ENCODE data around the gene OR2T35. TPM values are rescaled to one million over a fixed set of nuclear protein-coding genes. Genes with fewer than 3 reads are reported as not detected.

Gene OR2T35
- total and polyA plus RNA-seq, 2 donors (not counting 1 experiment from before 2014, with no cell fraction given), result 0.10 to 0.30 TPM

DNA sequence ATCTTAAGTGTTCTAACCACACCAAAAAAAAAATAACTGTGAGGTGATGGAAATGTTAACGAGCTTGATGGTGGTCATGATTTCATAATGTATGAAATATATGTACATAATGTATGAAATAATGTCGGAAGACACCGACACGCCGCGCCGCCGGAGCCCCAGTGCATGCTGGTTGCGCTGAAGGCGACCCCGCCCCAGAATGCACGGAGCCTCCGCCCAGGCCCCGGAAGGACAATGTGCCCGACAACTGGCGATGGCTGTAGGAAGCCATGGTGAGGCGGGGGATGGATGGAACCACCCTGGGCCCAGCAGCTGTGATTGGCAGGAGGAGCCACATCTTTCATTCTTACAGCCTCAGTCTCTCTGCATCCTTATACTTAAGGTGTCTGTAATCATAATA lies 55.0 kb downstream of the OR2T35 start:
- peaks cover 0 to 3% (median 0%) of the 10 kb centered on the region in 3 donors for H3K9me3 ChIP-seq (ENCODE audit: control extremely low read depth in 1 of 3, control insufficient read depth in 2 of 3, insufficient read depth in 1 of 3, low read length in 2 of 3)
- H3K9ac ChIP-seq (ENCODE audit: low read length), result no peak overlapping the region
- no peak overlapping the region for H3K4me3 ChIP-seq (ENCODE audit: control extremely low read depth in 1 of 5, extremely low read depth in 1 of 5, insufficient read depth in 1 of 5, low read depth in 2 of 5, low read length in 4 of 5)
- no peak overlapping the region for H2AFZ ChIP-seq (ENCODE audit: insufficient read depth, low read depth, low read length, poor library complexity, severe bottlenecking)
- DNase-seq (no peak), ATAC-seq (ENCODE audit: low read depth) (no peak)
- POLR2A ChIA-PET, result no interaction called here
- no peaks in the 10 kb centered on the region for H3K79me2 ChIP-seq (ENCODE audit: control insufficient read depth, insufficient read depth, low read length)
- Mint-ChIP-seq H3K4me3 (no peak overlapping the region), H3K4me1 (peaks cover 3% of the 10 kb centered on the region), H3K27ac (no peak overlapping the region), H3K9me3 (ENCODE audit: insufficient read depth) (no peaks in the 10 kb centered on the region), H3K27me3 (peaks cover 2% of the 10 kb centered on the region)
- intact Hi-C loops (cut with micrococcal nuclease), result no loop called here
- no peaks in the 10 kb centered on the region for H3K4me1 ChIP-seq (ENCODE audit: control insufficient read depth in 2 of 2, insufficient read depth in 2 of 2, low read length in 2 of 2)
- H3K36me3 ChIP-seq (replicated peaks in 1 of 2; ENCODE audit: control extremely low read depth in 1 of 2, control insufficient read depth in 1 of 2, extremely low read depth in 1 of 2, insufficient read depth in 2 of 2, low read length in 1 of 2), result no peaks in the 10 kb centered on the region
- WGBS (ENCODE audit: insufficient coverage), result over 99% methylated on average over 14 of the region's 17 CpGs
- TF ChIP-seq, protein P1, sequence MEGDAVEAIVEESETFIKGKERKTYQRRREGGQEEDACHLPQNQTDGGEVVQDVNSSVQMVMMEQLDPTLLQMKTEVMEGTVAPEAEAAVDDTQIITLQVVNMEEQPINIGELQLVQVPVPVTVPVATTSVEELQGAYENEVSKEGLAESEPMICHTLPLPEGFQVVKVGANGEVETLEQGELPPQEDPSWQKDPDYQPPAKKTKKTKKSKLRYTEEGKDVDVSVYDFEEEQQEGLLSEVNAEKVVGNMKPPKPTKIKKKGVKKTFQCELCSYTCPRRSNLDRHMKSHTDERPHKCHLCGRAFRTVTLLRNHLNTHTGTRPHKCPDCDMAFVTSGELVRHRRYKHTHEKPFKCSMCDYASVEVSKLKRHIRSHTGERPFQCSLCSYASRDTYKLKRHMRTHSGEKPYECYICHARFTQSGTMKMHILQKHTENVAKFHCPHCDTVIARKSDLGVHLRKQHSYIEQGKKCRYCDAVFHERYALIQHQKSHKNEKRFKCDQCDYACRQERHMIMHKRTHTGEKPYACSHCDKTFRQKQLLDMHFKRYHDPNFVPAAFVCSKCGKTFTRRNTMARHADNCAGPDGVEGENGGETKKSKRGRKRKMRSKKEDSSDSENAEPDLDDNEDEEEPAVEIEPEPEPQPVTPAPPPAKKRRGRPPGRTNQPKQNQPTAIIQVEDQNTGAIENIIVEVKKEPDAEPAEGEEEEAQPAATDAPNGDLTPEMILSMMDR (IDR thresholded peaks at IDR 0.05), result no peak
- TF ChIP-seq EZH2 (IDR thresholded peaks at IDR 0.05; ENCODE audit: borderline replicate concordance, insufficient read depth, low read depth, low read length, poor library complexity, severe bottlenecking), result no peak
- H4K20me1 ChIP-seq (ENCODE audit: control insufficient read depth, insufficient read depth, low read length, poor library complexity, severe bottlenecking), result no peaks in the 10 kb centered on the region
- no peak overlapping the region for H3K4me2 ChIP-seq (replicated peaks; ENCODE audit: low read depth, low read length, poor library complexity, severe bottlenecking)
- no peak overlapping the region for H3K27ac ChIP-seq (ENCODE audit: low read length in 2 of 2)
- CTCF ChIA-PET, result no interaction called here
- no peaks in the 10 kb centered on the region for H3K27me3 ChIP-seq (replicated peaks in 1 of 4; ENCODE audit: control extremely low read depth in 1 of 4, control insufficient read depth in 3 of 4, insufficient read depth in 4 of 4, low read length in 3 of 4)

DNA sequence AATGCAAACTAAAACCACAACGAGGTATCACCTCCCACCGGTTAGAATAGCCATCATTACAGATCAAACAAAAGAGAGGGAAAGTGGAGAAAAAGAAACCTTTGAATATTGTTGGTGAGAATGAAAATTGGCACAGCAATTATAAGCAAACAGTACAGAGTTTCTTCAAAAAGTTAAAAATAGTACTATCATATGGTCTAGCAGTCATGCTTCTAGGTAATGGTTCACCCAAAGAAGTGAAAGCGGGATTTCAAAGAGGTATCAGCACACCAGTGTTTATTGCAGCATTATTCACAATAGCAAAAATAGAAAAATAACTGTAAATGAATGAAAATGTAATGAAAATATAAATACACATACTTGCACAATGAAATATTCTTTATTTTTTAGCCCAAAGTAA lies 55.7 kb downstream of the OR2T35 start:
- Mint-ChIP-seq H3K4me3 (no peak overlapping the region), H3K27ac (no peak overlapping the region), H3K27me3 (peaks cover 2% of the 10 kb centered on the region), H3K4me1 (peaks cover 3% of the 10 kb centered on the region), H3K9me3 (ENCODE audit: insufficient read depth) (no peaks in the 10 kb centered on the region)
- no peak overlapping the region for H3K4me3 ChIP-seq (ENCODE audit: control extremely low read depth in 1 of 5, extremely low read depth in 1 of 5, insufficient read depth in 1 of 5, low read depth in 2 of 5, low read length in 4 of 5)
- intact Hi-C loops (cut with micrococcal nuclease), result no loop called here
- ATAC-seq (ENCODE audit: low read depth) (no peak), DNase-seq (no peak)
- no peak overlapping the region for H3K9ac ChIP-seq (ENCODE audit: low read length)
- TF ChIP-seq, protein P1 (IDR thresholded peaks at IDR 0.05), result no peak
- no peak for TF ChIP-seq EZH2 (IDR thresholded peaks at IDR 0.05; ENCODE audit: borderline replicate concordance, insufficient read depth, low read depth, low read length, poor library complexity, severe bottlenecking)
- no peaks in the 10 kb centered on the region for H3K36me3 ChIP-seq (replicated peaks in 1 of 2; ENCODE audit: control extremely low read depth in 1 of 2, control insufficient read depth in 1 of 2, extremely low read depth in 1 of 2, insufficient read depth in 2 of 2, low read length in 1 of 2)
- H3K9me3 ChIP-seq (ENCODE audit: control extremely low read depth in 1 of 3, control insufficient read depth in 2 of 3, insufficient read depth in 1 of 3, low read length in 2 of 3), result peaks cover 0 to 3% (median 0%) of the 10 kb centered on the region in 3 donors
- H3K79me2 ChIP-seq (ENCODE audit: control insufficient read depth, insufficient read depth, low read length), result no peaks in the 10 kb centered on the region
- ChIA-PET CTCF (no interaction called here), POLR2A (no interaction called here)
- no peak overlapping the region for H2AFZ ChIP-seq (ENCODE audit: insufficient read depth, low read depth, low read length, poor library complexity, severe bottlenecking)
- no peaks in the 10 kb centered on the region for H4K20me1 ChIP-seq (ENCODE audit: control insufficient read depth, insufficient read depth, low read length, poor library complexity, severe bottlenecking)
- no CpG with 5 or more reads among the region's 3 CpGs for WGBS (ENCODE audit: insufficient coverage)
- no peaks in the 10 kb centered on the region for H3K27me3 ChIP-seq (replicated peaks in 1 of 4; ENCODE audit: control extremely low read depth in 1 of 4, control insufficient read depth in 3 of 4, insufficient read depth in 4 of 4, low read length in 3 of 4)
- no peaks in the 10 kb centered on the region for H3K4me1 ChIP-seq (ENCODE audit: control insufficient read depth in 2 of 2, insufficient read depth in 2 of 2, low read length in 2 of 2)
- no peak overlapping the region for H3K27ac ChIP-seq (ENCODE audit: low read length in 2 of 2)
- H3K4me2 ChIP-seq (replicated peaks; ENCODE audit: low read depth, low read length, poor library complexity, severe bottlenecking), result no peak overlapping the region

Small RNA genes within 50 kb of the gene (small RNA-seq; reads per million reads assigned to genes)
- not detected for gene RF00019 (ENCODE audit: insufficient read length, low read depth, low replicate concordance)

Other genes starting within 250 kb of the OR2T35 start
- not detected in 2 replicates for gene OR2T1, start 242.2 kb downstream of the OR2T35 start, total RNA-seq
- gene OR2T1, start 242.2 kb downstream of the OR2T35 start, polyA plus RNA-seq, result not detected in 2 replicates
- gene OR2T2, start 199.6 kb downstream of the OR2T35 start, total RNA-seq, result 3.9 and 4.4 TPM in 2 replicates
- 0.19 and 0.48 TPM in 2 replicates for gene OR2T2, start 199.6 kb downstream of the OR2T35 start, polyA plus RNA-seq
- 1.4 and 1.8 TPM in 2 replicates for gene OR2T3, start 171.9 kb downstream of the OR2T35 start, total RNA-seq
- 0.89 and 1.2 TPM in 2 replicates for gene OR2T3, start 171.9 kb downstream of the OR2T35 start, polyA plus RNA-seq
- gene OR2T5, start 156.7 kb downstream of the OR2T35 start, total RNA-seq, result 0.44 TPM in 1 of 2 replicates, not detected in the other
- 0.16 TPM in 1 of 2 replicates, not detected in the other for gene OR2T5, start 156.7 kb downstream of the OR2T35 start, polyA plus RNA-seq
- 1.7 and 1.8 TPM in 2 replicates for gene OR2G6, start 137.2 kb downstream of the OR2T35 start, total RNA-seq
- 0.03 and 0.24 TPM in 2 replicates for gene OR2G6, start 137.2 kb downstream of the OR2T35 start, polyA plus RNA-seq
- 1.9 and 3.1 TPM in 2 replicates for gene OR2T29, start 82.5 kb downstream of the OR2T35 start, total RNA-seq
- 0.40 TPM in 1 of 2 replicates, not detected in the other for gene OR2T29, start 82.5 kb downstream of the OR2T35 start, polyA plus RNA-seq
- gene OR2T34, start 70.5 kb downstream of the OR2T35 start, total RNA-seq, result 1.7 and 1.9 TPM in 2 replicates
- 0.28 and 0.89 TPM in 2 replicates for gene OR2T34, start 70.5 kb downstream of the OR2T35 start, polyA plus RNA-seq
- 2.5 and 3.8 TPM in 2 replicates for gene OR2T10, start 47.6 kb downstream of the OR2T35 start, total RNA-seq
- gene OR2T10, start 47.6 kb downstream of the OR2T35 start, polyA plus RNA-seq, result 0.27 and 0.74 TPM in 2 replicates
- 3.6 and 4.9 TPM in 2 replicates for gene OR2T11, start 10.2 kb downstream of the OR2T35 start, total RNA-seq
- gene OR2T11, start 10.2 kb downstream of the OR2T35 start, polyA plus RNA-seq, result 0.07 and 0.12 TPM in 2 replicates
- not detected in 2 replicates for gene OR2T27, start 10.2 kb upstream of the OR2T35 start, total RNA-seq
- gene OR2T27, start 10.2 kb upstream of the OR2T35 start, polyA plus RNA-seq, result 0.10 TPM in 1 of 2 replicates, not detected in the other
- not detected in 2 replicates for gene OR14I1, start 57.5 kb upstream of the OR2T35 start, total RNA-seq
- not detected in 2 replicates for gene OR14I1, start 57.5 kb upstream of the OR2T35 start, polyA plus RNA-seq
- not detected in 2 replicates for gene LYPD8, start 110.5 kb upstream of the OR2T35 start, total RNA-seq
- gene LYPD8, start 110.5 kb upstream of the OR2T35 start, polyA plus RNA-seq, result 0.10 TPM in 1 of 2 replicates, not detected in the other
- 35.7 and 36.5 TPM in 2 replicates for gene SH3BP5L, start 180.6 kb upstream of the OR2T35 start, total RNA-seq
- gene SH3BP5L, start 180.6 kb upstream of the OR2T35 start, polyA plus RNA-seq, result 19.2 and 23.2 TPM in 2 replicates
- 56.3 and 62.2 TPM in 2 replicates for gene ZNF672, start 192.9 kb upstream of the OR2T35 start, total RNA-seq
- gene ZNF672, start 192.9 kb upstream of the OR2T35 start, polyA plus RNA-seq, result 46.4 and 82.4 TPM in 2 replicates
- 53.1 and 56.9 TPM in 2 replicates for gene ZNF692, start 213.8 kb upstream of the OR2T35 start, total RNA-seq
- 134 and 157 TPM in 2 replicates for gene ZNF692, start 213.8 kb upstream of the OR2T35 start, polyA plus RNA-seq